MM.1S (cell line): Measurements from ENCODE around the gene ARL5C.

ENCODE experiments used
- DNase-seq: peaks from one replicate; pipeline ENCODE4 v3.0.0-alpha.2; 2015
- H2AFZ ChIP-seq: fragments of 300-600 bp; sonication (generic); 2 replicates; pipeline ENCODE4 v1.6.0; 2016; ENCODE audit warnings: antibody characterized with exemption, low read length
- H3F3A ChIP-seq: fragments of 300-600 bp; sonication (generic); 2 replicates; pipeline ENCODE4 v1.6.1; 2016; ENCODE audit warnings: mild to moderate bottlenecking, antibody characterized with exemption, low read length, moderate library complexity, mixed read lengths; ENCODE audit not compliant: insufficient read depth
- H3K27ac ChIP-seq: fragments of 300-600 bp; sonication (generic); 2 replicates; pipeline ENCODE4 v1.5.1; 2016; ENCODE audit warnings: mild to moderate bottlenecking, low read length
- H3K27me3 ChIP-seq: fragments of 300-600 bp; sonication (generic); replicated peaks from 2 replicates; pipeline ENCODE4 v1.6.0; 2016; ENCODE audit warnings: low read length; ENCODE audit not compliant: insufficient read depth
- H3K36me3 ChIP-seq: fragments of 300-600 bp; sonication (generic); replicated peaks from 2 replicates; pipeline ENCODE4 v1.6.1; 2016; ENCODE audit warnings: mild to moderate bottlenecking, low read length, mixed read lengths; ENCODE audit not compliant: insufficient read depth
- H3K4me1 ChIP-seq: fragments of 300-600 bp; sonication (generic); 2 replicates; pipeline ENCODE4 v1.6.1; 2016; ENCODE audit warnings: low read length, mixed read lengths
- H3K4me2 ChIP-seq: fragments of 300-600 bp; sonication (generic); 2 replicates; pipeline ENCODE4 v1.6.0; 2016; ENCODE audit warnings: low read depth, low read length
- H3K4me3 ChIP-seq: fragments of 300-600 bp; sonication (generic); 2 replicates; pipeline ENCODE4 v1.5.1; 2016; ENCODE audit warnings: low read length, mixed read lengths
- H3K79me2 ChIP-seq: fragments of 300-600 bp; sonication (generic); 2 replicates; pipeline ENCODE4 v1.6.1; 2016; ENCODE audit warnings: mixed run types, low read length, mixed read lengths
- H3K9ac ChIP-seq: fragments of 300-600 bp; sonication (generic); 2 replicates; pipeline ENCODE4 v1.6.1; 2016; ENCODE audit warnings: low read length, mixed read lengths
- H3K9me2 ChIP-seq: fragments of 300-600 bp; sonication (generic); replicated peaks from 2 replicates; pipeline ENCODE4 v1.6.1; 2016; ENCODE audit warnings: mild to moderate bottlenecking, low read length, mixed read lengths; ENCODE audit not compliant: insufficient read depth
- H3K9me3 ChIP-seq: fragments of 300-600 bp; sonication (generic); replicated peaks from 2 replicates; pipeline ENCODE4 v1.6.1; 2016; ENCODE audit warnings: mild to moderate bottlenecking, low read length, mixed read lengths; ENCODE audit not compliant: insufficient read depth
- H4K20me1 ChIP-seq: fragments of 300-600 bp; sonication (generic); 2 replicates; pipeline ENCODE4 v1.6.1; 2016; ENCODE audit warnings: mild to moderate bottlenecking, low read length, moderate library complexity, mixed read lengths; ENCODE audit not compliant: insufficient read depth
- CTCF ChIP-seq: fragments of 300-600 bp; sonication (generic); IDR thresholded peaks from 2 replicates; pipeline ENCODE4 v1.5.1; 2016; ENCODE audit warnings: antibody characterized with exemption, low read length, mixed read lengths
- EZH2 ChIP-seq: fragments of 300-600 bp; sonication (generic); optimal IDR thresholded peaks from 2 replicates; pipeline ENCODE3; 2017; ENCODE audit warnings: low read depth, mild to moderate bottlenecking, antibody characterized with exemption, low read length, mixed read lengths
- EZH2phosphoT487 ChIP-seq: fragments of 300-600 bp; sonication (generic); IDR thresholded peaks from 2 replicates; pipeline ENCODE4 v1.6.1; 2018; ENCODE audit warnings: antibody characterized with exemption, low read length

The ARL5C gene

GRCh38 chr17:39204245-39204644 lies 38.3 kb upstream of the ARL5C start:
- Histone ChIP-seq H3K27ac (no peak overlapping the region), H3K4me1 (peaks cover 15% of the 10 kb centered on the region), H3K9me3 (no peaks in the 10 kb centered on the region), H3K4me3 (no peak overlapping the region), H3K9ac (no peak overlapping the region), H4K20me1 (peaks cover 11% of the 10 kb centered on the region), H3K4me2 (no peak overlapping the region), H3K9me2 (no peaks in the 10 kb centered on the region), H3K79me2 (peaks cover 29% of the 10 kb centered on the region), H3F3A (peaks cover 61% of the 10 kb centered on the region), H3K36me3 (peaks cover 19% of the 10 kb centered on the region), H3K27me3 (no peaks in the 10 kb centered on the region), H2AFZ (no peak overlapping the region)
- DNase-seq = no peak
- TF ChIP-seq EZH2phosphoT487 = no peak
- no peak for TF ChIP-seq EZH2
- TF ChIP-seq CTCF = no peak

GRCh38 chr17:39200957-39201510 lies 35.1 kb upstream of the ARL5C start:
- peaks cover 11% of the 10 kb centered on the region for H4K20me1 ChIP-seq
- H3K27me3 ChIP-seq = no peaks in the 10 kb centered on the region
- H3F3A ChIP-seq = peaks cover 72% of the 10 kb centered on the region
- H3K9me3 ChIP-seq = no peaks in the 10 kb centered on the region
- no peaks in the 10 kb centered on the region for H3K9me2 ChIP-seq
- H3K36me3 ChIP-seq = peaks cover 19% of the 10 kb centered on the region
- H3K4me1 ChIP-seq = peaks cover 9% of the 10 kb centered on the region
- peak; percentile 11 for DNase-seq
- H3K27ac ChIP-seq = peak overlapping the region; percentile 89
- H3K79me2 ChIP-seq = peaks cover 34% of the 10 kb centered on the region
- no peak for TF ChIP-seq EZH2phosphoT487
- peak overlapping the region; percentile 94 for H3K4me3 ChIP-seq
- H3K9ac ChIP-seq = peak overlapping the region; percentile 99
- H3K4me2 ChIP-seq = peak overlapping the region; percentile 91
- H2AFZ ChIP-seq = no peak overlapping the region

GRCh38 chr17:39200070-39200879 lies 34.3 kb upstream of the ARL5C start, which contains the start of gene RPL19:
Gene RPL19, plus strand, starts transcription at chr17:39200283. Its CDS starts 62 bp downstream, at chr17:39200345.
- Histone ChIP-seq H3K9ac (peak within 1 kb of the TSS; percentile 99), H3K36me3 (peaks cover 19% of the 10 kb centered on the region), H3K4me3 (peak within 1 kb of the TSS; percentile 94)

More at GRCh38 chr17:39200070-39200879, 34.3 kb upstream of the ARL5C start, which contains the start of gene RPL19:
- peak within 1 kb of the TSS; percentile 91 for H3K4me2 ChIP-seq
- H3K27me3 ChIP-seq = no peaks in the 10 kb centered on the region
- peaks cover 42% of the 10 kb centered on the region for H3K79me2 ChIP-seq
- H2AFZ ChIP-seq = peak within 1 kb of the TSS; percentile 81
- H3F3A ChIP-seq = peaks cover 72% of the 10 kb centered on the region
- peaks cover 16% of the 10 kb centered on the region for H3K4me1 ChIP-seq
- DNase-seq = peak; percentile 22
- H3K27ac ChIP-seq = peak within 1 kb of the TSS; percentile 89
- peaks cover 11% of the 10 kb centered on the region for H4K20me1 ChIP-seq
- no peaks in the 10 kb centered on the region for H3K9me3 ChIP-seq
- H3K9me2 ChIP-seq = no peaks in the 10 kb centered on the region
- TF ChIP-seq EZH2 = no peak
- no peak for TF ChIP-seq EZH2phosphoT487
- no peak for TF ChIP-seq CTCF
